GM21786 (cell line): ENCODE measurements around the gene KRT7.
A peak's percentile ranks its signal among the peaks of the same experiment; 100 is the strongest.
"Not testable (repeated sequence)": the region's sequence is repeated elsewhere in the genome, so short reads cannot be mapped to it uniquely, and the experiment has no call there.

ENCODE experiments used
- ATAC-seq: cut with Tn5 transposase; IDR thresholded peaks from one replicate; pipeline ENCODE4 v1.9.1; 2021; ENCODE audit not compliant: unreplicated experiment

Gene KRT7

DNA sequence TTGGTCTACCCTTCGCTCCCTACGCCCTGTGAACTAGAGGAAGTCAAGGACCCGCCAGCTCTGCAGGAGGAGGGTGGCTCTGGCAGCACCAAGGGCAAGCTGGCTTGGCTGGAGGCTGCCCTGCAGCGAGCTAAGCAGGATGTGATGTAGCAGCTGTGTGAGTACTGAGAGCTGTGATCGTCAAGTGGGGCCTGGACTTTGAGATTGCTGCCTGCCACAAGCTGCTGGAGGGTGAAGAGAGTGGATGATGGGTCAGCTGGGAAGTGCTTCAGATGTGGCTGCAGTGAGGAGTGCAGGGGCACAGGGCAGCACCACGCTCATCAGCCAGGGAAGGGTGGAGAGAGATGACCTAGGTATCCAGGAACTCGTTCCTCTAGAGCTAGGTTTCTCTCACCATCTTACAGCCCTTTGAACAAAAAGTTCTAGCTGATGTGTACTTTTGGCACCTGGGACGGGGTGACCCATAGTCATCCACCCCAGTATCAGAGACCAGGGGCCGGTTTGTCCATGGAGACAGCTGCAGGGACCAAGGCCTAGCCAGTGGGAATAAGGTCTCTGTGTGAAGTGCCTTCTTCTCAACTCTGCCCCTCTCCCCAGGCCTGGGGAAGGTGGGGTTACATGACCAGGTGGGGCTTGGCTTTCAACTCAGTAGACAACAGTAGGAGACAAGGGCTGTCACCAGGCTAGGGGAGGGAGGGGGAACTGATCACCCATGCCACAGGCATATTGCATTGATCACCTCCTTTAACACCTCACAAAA lies 44.6 kb downstream of the KRT7 start:
- no peak for ATAC-seq

DNA sequence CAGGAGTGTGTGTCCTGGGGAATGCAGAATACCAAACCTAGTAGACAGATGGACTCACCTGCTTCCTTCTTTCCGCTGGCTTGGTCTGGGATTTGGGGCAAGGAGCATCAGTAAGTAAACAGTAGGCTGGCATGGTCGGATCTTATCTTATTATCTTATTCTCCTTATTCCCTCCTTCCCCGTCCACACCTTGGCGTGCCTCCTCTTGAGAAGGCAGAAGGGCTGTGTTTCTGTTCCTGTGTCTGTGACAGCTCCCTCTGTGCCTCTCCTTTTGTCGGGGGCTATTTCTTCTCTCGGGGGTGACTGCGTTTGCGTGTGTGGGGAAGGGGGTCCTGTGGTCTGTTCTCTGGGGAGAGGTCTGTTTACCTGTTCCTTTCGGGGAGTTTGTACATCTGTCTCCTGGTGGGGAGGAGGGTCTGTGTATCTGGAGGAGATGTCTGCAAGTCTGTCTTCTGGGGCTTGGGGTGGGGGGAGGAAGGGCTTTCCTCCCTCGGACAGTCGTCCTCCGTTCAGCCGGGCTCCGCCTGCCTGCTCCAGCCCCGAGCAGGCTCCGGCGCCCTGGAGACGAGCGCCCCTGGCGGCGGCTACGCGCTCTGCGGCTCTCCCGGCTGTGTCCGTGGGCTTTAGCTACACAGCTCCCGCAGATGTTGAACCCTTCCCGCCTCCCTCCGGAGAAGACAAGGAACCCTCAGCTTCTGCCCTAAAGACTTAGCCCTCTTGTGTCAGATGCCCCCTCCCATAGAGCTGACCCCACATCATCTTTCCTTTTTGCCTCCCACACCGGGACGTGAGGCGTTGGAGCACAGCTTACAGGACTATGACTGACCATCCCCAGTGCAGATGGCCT lies 45.8 kb downstream of the KRT7 start:
- ATAC-seq = peak; percentile 79

DNA sequence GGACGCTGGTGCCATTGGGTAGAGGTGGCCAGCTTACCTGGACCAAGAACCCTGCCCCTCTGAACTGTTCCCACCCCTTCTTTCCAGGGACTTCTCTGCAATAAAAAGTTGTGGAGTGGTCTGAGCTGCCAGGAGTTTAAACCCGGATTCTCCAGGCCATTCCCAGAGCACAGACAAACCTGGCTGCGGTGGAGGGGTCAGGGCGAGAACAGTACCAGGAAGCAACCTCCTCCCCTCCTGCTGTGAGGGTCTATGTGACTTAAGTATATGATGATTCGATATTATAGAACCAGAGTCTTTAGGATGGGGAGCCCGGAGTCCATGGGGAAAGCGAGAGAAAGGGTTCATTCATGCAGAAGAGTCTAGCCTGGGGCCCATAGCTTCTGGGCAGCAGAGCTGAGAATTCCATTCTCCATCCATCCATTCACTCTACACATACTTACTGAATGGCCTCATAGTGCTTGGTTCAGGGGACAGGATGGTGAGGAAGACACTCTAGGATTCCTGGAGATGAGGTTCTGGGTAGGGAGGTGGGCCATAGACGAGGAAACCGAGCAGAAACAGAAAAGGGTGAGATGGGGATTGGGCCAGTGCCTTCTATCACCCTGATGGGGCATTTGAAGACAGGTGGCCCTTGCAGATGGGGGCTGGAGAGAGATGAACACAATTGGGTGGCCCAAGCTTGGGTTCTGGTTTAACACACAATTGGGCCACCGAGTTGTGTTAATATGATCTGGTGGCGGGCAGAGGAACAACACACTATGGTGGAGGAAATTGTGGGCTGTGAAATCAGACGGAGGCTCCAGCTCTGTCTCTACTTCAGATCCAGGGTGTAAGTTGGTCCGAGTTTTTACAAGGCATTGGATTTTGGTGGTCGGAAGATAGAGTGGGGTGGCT lies 46.6 kb downstream of the KRT7 start:
- no peak for ATAC-seq

DNA sequence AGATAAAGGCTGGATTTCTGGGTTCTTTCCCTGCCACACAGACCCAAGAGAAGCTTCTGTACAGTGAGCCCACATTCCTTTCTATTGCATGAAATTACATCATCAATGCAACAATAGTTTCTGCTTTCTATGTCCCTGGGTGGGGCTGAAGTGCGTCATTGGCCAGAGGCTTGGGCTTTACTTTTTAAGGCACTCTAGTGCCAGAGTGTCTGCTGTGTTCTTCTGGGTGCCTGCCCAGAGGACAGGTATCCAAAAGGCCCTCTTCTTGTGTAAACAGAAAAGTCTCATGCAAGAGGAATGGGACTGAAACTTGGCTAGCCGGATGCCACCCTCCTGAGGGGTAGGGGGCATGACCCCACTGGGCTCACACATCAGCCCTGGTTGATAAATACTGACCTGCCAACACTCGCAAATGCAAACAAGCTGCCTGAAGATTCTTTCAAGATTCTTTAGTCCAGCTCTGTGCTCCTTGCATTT lies 47.3 kb downstream of the KRT7 start:
- no peak for ATAC-seq

DNA sequence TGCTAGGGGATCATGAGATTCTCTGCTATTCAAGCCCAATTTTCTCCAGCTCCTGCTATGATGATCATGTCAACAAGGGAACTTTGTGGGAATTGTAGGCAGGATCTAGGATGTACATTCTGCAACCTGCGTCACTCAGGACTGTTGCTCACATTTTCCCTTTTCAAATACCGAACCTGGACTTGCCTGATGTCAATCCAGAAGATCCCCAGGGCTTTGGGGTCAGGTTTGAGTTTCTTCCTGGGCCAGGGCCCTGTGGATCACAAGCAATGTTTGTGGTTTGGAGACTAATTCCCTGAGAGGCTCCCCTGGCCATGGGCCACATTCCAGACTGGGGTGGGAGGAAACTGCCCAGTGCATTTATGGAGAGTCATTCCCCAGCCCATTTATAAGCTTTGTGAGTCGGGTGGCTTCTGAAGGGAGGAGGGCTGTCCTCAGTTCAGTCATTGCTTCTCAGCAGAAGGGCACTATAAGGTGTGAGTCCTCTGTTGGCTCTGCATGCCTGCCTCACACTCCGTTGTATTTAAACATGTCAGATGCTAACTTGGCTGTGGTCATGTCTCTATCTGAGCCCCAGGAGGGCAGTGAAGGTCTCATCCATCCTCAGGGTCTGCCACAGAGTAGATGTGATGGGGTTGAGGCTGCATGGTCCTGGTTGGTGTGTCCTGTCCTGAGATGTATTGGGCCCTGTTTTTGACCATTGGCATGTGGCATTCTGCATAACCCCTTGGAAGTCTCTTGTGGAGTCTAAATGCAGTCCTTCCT lies 47.9 kb downstream of the KRT7 start:
- no peak for ATAC-seq

DNA sequence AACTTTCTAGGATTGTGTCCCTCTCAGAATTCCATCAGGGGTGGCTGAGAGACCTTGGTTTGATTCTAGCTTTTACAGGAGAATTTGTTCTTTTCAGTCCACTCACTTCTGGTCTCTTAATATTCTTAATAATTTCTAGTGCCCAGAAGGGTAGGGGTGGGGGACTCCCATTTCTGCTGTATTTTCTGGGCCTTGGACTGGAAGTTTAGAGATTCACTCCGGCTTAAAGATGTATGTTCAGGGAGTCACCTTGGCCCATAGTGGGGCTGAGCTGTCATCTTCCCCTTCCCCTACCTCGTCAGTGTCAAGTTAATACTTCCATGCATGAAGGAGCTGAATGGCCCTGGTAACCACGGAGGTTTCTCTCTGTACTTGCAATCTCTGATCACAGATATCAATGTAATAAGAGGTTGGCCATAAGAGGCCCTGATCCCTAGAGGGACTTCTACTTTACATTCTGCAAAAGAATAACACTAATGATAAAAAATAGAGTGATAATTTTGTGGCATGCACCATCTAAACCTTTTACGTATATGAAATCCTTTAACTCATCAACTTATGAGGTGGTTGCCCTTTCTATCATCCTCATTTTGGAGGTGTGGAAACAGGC lies 51.6 kb downstream of the KRT7 start:
- no peak for ATAC-seq

DNA sequence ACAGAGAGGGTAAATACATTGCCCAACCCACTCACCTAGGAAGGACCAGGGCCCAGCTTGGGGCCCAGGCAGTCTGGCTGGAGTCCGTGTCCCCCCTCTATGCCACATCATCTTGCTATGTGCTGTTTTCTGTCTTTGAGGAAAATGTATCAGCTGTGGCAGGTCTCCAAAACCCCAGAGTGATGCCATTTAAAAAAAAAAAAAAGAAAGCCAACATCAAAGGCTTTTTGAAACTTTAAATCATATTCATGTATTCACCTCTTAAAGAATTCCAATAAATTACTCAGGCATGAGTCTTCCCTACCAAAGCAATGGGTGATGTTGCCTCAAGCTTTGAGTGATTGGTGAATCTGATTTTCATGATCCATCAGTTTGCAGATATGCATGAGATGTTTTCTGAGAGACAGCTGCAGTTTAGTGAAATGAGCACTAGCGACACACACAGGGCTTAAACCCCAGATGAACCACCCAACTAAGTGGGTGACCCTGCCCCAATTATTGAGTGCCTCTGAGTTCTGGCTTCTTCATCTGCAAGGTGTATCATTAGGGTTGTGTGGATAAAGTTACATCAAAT lies 52.2 kb downstream of the KRT7 start:
- ATAC-seq = no peak

DNA sequence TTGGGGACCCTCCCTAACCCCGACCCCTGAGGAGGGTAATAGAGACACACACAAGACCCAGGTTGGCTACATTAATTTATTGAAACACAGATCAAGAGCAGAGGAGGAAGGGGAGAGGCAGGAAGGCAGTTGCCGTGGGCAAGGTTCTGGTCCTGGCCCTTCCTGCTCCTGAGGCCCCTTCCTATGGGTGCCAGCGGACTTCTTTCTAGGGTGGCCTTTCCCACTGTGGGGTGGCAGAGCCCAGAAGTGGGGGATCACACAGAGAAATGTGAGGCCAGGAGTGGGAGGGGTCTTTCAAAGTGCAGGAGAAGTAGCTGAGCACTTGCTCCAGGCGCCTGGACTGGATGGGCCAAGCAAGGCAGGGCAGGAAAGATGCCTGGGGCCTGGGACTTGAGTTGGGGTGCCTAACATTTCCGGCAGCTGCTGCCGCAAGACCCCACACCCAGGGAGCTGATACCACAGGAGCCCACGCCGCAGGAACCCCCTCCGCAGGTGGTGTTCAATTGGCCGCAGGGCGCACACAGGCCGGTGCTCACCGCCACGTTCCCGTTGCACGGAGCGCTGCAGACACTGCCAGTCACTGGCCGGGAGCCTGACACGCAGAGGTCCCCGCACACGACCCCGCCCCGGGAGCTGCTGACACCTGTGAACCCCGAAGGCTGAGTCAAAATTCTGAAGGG lies 52.9 kb downstream of the KRT7 start:
- no peak for ATAC-seq

DNA sequence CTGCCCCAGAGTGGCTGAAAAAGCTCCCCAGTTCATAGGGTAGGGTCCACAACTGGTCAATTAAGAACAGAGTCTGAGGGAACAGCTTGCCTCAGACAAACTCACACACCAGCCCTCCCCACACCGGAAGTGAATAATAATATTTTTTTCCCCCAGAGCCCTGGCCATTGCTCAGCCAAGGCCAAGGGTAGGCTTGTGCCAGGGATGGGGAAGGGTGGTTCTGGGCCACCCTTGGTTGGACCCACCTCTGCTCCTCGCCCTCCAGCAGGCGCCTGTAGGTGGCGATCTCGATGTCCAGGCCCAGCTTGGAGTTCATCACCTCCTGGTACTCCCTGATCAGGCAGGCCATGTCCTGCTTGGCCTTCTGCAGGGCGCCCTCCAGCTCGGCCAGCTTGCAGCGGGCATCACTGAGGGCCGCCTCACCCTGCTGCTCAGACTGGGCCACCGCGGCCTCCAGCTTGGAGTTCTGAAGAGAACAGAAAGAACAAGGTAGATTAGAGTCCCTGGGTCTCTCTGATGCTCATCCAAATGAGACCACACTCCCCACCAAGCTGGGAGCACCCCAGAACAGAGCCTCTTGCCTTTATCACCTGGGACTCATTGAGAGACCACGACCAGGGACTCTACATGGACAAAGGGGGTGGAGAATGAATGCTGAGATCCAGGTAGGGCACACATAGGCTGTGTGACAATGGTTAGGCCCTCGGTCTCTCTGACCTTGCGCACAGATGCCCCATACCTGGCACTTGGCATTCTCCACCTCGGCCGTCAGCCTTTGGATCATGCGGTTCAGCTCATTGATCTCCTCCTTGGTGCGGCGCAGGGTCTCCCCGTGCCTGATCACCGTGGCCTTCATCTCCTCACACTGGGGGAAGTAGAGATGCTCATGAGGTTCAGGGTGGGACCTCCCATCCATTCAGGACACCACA lies 54.1 kb downstream of the KRT7 start:
- ATAC-seq = not testable (repeated sequence)

DNA sequence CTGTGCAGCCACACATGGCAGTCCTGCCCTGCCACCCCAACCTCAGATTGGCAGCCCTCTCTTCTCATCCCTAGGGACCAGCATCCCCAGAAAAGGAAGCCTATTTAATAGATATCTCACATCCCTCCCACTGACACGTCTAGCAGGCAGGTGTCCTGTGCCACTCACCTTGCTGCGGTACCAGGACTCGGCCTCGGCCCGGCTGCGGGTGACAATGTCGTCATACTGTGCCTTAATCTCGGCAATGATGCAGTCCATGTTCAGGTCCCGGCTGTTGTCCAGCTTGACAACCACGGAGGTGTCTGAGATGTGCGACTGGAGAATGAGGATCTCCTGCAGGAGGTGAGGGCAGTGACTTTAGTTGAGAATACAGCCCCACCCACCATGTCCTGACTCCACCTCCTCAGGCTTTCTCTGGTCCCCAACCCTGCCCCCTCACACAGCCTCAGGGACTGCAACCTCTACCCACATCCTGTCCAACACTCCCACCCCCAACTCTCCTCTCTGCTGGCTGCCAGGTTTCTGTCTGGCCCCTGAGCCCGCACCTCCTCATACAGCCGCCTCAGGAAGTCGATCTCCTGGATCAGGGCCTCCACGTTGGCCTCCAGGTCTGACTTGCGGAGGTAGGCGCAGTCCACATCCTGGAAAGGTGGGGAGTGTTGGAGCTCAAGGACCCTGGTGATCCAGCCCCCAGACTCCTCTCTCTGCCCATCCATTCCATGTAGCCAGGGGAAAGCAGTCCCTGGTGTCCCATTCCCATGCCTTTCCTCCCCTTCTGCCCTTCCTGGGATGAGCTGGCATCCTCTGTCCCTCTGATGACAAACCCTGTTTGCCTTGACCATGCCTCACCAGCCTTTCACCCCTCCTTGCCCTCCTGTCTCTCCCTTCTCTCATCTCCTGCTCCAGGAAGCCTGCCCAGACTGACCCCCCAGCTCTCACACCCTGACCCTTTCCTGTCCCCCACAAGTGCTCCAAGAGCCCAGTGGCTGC lies 55.1 kb downstream of the KRT7 start:
- peak; percentile 72 for ATAC-seq

DNA sequence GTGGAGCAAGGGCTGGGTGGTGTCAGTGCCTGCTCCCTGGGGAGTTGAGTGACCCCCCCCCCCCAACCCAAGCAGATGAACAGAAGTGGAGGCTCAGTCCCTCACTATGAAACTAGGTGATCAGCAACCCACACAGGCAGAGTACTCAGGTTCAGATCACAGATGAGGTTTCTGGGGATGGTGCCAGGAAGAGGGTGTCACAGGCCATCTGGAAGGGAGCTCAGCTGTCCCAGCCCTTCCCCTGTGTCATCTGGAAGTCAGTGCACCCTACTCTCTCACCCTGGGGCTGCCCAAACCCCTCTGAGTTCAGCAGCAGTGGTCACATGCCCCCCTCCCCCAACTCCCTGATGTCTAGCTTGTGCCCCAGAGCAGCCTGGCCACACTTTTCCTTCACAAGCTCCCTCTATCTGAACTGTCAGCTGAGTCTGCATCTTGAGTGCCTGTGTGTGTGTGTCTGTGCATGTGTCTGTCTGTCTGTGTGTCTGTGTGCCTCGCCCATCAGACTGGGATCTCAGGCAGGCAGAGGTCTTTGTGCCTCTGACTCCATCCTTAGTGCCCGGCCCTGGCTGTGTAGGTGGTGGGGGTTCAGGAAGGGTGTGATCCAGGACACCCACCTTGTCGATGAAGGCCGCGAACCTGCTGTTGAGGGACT lies 57.6 kb downstream of the KRT7 start:
- not testable (repeated sequence) for ATAC-seq

DNA sequence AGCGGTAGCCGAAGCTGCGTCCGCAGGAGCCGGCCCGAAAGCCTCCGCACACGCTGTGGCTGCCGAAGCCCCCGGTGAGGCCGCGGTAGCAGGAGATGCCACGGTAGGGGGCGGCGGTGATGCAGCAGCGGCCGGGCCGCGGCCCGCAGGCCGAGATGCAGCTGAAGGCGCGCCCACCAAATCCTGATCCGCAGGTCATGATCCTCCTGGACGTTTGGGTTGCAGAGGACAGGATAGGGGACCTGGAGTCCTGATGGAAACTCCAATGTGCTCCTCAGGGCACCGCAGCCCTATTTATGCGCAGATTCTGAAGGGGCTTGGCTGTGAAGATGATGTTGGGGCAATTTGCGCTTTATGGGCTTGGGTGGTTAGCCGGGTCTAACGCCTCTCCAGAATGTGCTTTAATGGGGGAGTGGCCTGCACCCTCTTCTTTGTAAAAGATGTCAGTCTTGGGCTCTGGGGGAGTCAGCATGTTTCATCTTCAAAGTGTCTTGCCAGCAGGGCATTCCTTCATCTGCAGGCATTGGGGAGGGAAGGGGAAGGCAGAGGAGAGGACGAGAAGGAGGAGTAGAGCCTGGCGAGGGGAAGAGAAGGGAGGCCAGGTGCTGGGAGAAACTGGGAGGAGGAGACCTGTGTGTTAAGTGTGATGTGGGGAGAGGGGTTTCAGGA lies 58.4 kb downstream of the KRT7 start, which contains the start of gene KRT81:
Gene KRT81, minus strand, starts transcription at position 268 of the 669 bp plus-strand sequence. Its CDS starts 69 bp downstream, at position 199.
- ATAC-seq = no peak

DNA sequence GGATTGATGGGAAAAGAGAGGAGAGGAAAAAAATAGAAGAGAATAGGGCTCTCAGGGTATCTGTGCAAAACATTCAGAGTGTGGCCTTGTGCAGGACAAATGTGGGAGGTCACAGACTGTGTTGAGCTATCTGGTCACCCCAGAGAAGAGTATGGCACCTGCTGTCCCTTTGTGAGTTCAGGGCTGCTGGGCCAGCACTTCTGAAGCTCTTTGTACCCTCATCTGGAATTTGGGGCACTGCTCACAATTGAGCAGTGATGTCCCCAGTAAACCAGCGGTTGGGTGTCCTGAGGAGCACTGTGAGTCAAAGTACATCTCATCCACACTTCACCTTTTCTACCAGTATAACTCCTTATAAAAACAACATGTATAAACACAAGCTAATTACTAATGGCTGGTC lies 60.9 kb downstream of the KRT7 start:
- ATAC-seq = no peak

DNA sequence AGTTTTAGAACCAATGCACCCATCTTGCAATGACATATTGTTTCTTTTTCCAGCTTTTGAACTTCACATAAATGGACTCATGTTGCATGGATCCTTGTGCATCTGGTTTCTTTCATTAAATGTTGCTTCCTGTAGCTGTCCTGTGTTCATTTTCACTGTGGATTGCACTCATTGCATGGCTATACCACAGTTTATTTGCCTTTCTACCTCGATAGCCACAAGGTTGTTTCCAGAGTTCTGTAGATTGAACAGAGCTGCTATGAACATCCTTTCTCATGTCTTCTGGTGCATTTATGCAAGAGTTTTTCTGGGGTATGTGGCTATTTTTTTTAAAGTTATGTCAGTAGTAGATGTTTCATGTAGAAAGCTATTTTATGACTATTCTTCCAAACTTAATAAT lies 61.8 kb downstream of the KRT7 start:
- no peak for ATAC-seq

DNA sequence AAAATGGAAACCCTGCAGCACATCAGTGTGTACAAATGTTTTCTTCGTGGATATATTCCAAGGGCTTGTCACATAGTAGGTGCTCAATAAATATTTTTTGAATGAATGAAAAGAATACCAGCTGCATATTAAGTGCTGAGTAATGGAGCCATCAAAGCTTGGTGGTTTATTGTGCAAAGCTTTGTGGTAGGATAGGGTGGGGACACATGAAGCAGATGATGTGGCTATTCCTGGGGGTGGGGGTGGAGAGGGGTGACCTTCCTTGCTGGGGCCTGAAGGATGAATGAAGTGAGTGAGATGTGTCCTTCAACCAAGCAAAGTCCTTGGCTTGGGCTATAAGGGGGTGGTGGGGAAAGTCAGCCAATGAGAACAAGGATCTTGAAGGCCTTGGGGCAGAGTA lies 62.6 kb downstream of the KRT7 start:
- no peak for ATAC-seq
